ENCODE results near the gene MCIDAS.

MCIDAS gene

DNA sequence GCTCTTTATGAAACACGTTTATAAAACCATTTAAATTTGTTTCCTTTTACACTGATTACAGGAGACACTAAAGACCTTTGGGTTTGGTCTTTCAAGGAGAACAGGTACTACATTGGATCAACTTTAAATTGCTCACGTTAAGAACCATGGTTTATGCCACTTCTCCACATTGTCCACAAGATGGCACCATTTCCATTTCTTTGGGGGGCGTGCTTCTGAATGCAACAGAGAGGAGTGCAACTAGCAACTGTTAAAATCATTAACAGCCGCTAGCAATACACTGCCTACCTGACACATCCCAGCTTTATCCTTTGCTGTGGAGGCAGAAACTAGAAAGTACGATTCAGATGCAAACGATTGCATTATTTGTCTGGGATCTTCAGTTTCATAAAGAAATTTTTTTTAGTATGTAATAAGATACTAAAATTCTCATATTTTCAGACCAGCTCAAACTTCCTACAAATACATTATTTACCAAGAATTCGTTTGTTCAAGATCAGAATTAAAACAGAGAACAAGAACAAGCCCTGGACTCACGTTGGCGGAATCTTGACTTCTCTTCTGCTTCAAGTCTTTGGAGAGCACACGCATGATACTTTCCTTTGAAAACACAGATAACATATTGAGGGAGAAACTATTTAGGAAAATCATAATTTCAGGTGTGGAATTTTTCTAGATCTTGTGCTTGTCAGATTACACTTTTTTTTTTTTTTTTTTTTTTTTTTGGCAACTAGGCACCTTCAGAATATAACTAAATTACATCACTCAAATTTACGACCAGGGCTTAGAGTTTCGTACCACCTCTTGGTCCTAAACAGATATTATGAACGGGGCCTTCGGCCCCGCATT is 54.8 kb downstream of the MCIDAS start:
- peak; percentile 83 to 95 for DNase-seq (ENCODE audit: low read depth in 1 of 2, low spot score in 1 of 2)
- in situ Hi-C loops (cut with HindIII; ENCODE audit: low pct_unique_long_range_greater_than_20kb, low sequenced_read_pairs) = no loop called here
- no peak for TF ChIP-seq JUND (IDR thresholded peaks at IDR 0.05; ENCODE audit: low read depth)

DNA sequence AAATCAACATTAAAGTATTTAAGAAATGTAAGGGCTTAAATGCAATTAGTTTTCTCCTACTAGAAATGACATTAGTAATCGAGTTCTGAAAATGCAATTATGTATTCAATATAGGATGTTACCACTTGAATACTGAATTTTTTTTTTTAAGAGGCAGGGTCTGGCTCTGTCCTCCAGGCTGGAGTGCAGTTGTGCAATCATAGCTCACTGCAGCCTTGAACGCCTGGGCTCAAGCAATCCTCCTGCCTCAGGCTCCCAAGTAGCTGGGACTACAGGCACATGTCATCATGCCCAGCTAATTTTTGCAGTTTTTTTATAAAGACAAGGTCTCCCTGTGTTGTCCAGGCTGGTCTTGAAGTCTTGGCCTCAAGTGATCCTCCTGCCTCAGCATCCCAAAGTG is 55.6 kb downstream of the MCIDAS start:
- in situ Hi-C loops (cut with HindIII; ENCODE audit: low pct_unique_long_range_greater_than_20kb, low sequenced_read_pairs) = no loop called here
- TF ChIP-seq JUND (IDR thresholded peaks at IDR 0.05; ENCODE audit: low read depth) = no peak
- DNase-seq (ENCODE audit: low read depth in 1 of 2, low spot score in 1 of 2) = no peak
